ENCODE results near the gene PIK3CB. TPM values are rescaled to one million over a fixed set of nuclear protein-coding genes. Genes with fewer than 3 reads are reported as not detected.

Gene PIK3CB
- total and polyA plus RNA-seq, 10 of the 15 experiments (the other 5 are each of a cell fraction or from before 2014, with no cell fraction given) = 5.0 to 18.4 (median 10.4) TPM

DNA sequence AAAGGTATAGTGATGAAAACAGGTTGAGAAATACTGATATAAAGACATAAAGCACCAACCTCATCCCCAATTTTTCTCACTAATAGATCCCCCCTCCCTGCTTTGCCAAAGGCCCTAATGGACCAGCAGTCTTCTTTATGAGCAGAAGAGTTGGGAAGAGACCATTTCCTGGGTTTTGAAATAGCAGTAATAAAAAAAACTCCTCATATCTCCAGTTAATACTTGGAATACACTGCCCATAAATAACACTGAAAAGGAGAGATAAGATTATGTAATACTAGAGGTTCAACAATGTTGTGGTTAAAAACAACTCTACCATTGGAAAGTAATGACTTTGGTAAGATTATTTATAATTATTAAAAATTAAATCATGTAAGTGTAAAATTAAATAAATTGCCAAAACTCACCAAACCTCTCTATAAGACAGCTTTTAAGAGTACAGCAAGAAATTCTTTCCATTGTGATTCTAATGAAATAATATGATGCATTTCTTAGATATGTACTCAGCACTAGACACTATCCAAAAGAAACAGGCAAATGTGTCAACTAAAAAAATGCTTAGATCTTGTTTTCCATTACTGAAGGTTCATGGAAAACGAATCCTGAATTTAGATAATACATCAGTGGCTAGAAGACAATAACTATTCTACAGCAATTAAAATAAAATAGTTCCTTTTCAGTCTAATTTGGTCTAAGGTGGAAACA is 137.9 kb downstream of the PIK3CB start (continued):
- TF ChIP-seq CBX5 (IDR thresholded peaks at IDR 0.05; ENCODE audit: low read depth) = no peak
- TF ChIP-seq, protein P1, sequence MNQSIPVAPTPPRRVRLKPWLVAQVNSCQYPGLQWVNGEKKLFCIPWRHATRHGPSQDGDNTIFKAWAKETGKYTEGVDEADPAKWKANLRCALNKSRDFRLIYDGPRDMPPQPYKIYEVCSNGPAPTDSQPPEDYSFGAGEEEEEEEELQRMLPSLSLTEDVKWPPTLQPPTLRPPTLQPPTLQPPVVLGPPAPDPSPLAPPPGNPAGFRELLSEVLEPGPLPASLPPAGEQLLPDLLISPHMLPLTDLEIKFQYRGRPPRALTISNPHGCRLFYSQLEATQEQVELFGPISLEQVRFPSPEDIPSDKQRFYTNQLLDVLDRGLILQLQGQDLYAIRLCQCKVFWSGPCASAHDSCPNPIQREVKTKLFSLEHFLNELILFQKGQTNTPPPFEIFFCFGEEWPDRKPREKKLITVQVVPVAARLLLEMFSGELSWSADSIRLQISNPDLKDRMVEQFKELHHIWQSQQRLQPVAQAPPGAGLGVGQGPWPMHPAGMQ (IDR thresholded peaks at IDR 0.05; ENCODE audit: borderline replicate concordance) = no peak
- TF ChIP-seq, protein P2, sequence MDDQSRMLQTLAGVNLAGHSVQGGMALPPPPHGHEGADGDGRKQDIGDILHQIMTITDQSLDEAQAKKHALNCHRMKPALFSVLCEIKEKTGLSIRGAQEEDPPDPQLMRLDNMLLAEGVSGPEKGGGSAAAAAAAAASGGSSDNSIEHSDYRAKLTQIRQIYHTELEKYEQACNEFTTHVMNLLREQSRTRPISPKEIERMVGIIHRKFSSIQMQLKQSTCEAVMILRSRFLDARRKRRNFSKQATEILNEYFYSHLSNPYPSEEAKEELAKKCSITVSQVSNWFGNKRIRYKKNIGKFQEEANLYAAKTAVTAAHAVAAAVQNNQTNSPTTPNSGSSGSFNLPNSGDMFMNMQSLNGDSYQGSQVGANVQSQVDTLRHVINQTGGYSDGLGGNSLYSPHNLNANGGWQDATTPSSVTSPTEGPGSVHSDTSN (IDR thresholded peaks at IDR 0.05; ENCODE audit: insufficient replicate concordance, low read depth, low read length) = no peak

DNA sequence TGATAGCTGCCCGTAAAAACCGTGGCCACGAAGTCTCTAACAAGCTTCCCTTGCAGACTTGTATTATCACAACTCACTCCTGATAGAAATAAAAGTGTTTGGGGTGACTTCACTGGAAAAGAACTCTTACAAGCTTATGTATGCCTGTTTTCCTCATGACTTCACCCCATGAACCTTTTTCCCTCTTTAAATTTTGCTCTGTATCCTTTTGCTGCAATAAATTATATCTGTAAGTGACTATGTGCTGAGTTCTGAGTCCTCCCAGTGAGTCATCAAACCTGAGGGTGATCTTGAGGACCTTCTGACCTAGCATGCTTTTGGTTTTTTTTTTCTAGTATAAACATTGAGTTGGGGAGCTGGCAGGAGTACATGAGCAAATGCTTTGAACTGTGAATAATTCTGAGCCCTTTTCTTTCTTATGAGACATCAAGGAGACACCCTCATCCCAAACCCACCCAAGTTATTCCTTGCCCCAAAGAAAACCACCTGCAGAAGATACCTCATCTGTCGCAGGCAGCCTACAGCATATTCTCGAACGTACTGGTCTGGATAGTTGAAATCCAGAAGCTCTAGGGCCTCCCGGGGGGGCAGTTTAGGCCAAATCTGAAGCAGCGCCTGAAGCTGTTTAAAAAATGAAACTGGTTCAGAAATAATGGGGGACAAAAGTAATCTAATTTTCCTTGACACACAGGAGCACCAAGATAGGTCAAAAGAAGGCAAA is 140.3 kb downstream of the PIK3CB start:
- intact Hi-C loops (cut with micrococcal nuclease; ENCODE audit: unreplicated experiment) (loop anchor here (5.0 kb wide), 1 partner anchor 217 kb away; no protein-coding TSS in a partner anchor), in situ Hi-C loops (cut with MboI) (loop anchor here (5.0 kb wide), 1 partner anchor 223 kb away; no protein-coding TSS in a partner anchor)
- no peaks in the 10 kb centered on the region for H3K4me1 ChIP-seq (ENCODE audit: control insufficient read depth, insufficient read depth, low read length)
- H3K9me3 ChIP-seq (replicated peaks; ENCODE audit: control insufficient read depth, insufficient read depth, low read length) = no peaks in the 10 kb centered on the region
- no peaks in the 10 kb centered on the region for H3K79me2 ChIP-seq (ENCODE audit: control insufficient read depth, insufficient read depth, low read length)
- H3K4me2 ChIP-seq (ENCODE audit: control insufficient read depth, insufficient read depth) = no peak overlapping the region
- H2AFZ ChIP-seq (ENCODE audit: control insufficient read depth, low read depth, low read length) = no peak overlapping the region
- ChIA-PET SMC1A (ENCODE audit: uncharacterized antibody, unreplicated experiment) (interaction anchor here (0.9 to 9.7 kb wide), 8 partner anchors 8 to 229 kb away, joined by 3 to 76 read pairs (median 10); partner anchors contain the start of gene CEP70), CTCF (interaction anchor here (0.5 to 12.6 kb wide), 9 partner anchors 12 to 222 kb away, joined by 3 to 380 read pairs (median 6); partner anchors contain the start of gene CEP70), POLR2A (interaction anchor here (1.5 kb wide), 1 partner anchor 100 kb away, joined by 7 read pairs; the partner anchor contains the start of gene CEP70), RAD21 (ENCODE audit: unreplicated experiment) (interaction anchor here (0.9 to 10.6 kb wide), 5 partner anchors 8 to 221 kb away, joined by 3 to 146 read pairs (median 3); partner anchors contain the start of gene CEP70)
- DNase-seq (ENCODE audit: low read depth, low spot score) = no peak
- no peak overlapping the region for H3K4me3 ChIP-seq
- H3K9ac ChIP-seq (ENCODE audit: control insufficient read depth, insufficient read depth, low read length) = no peak overlapping the region
- TF ChIP-seq NR2C2 (IDR thresholded peaks at IDR 0.05; ENCODE audit: borderline replicate concordance, control insufficient read depth, insufficient read length, low read depth) (no peak), SIX5 (IDR thresholded peaks at IDR 0.05; ENCODE audit: low read depth, low read length, severe bottlenecking) (no peak), CBX5 (IDR thresholded peaks at IDR 0.05; ENCODE audit: low read depth) (no peak), ZNF24 (IDR thresholded peaks at IDR 0.05) (no peak), ZNF207 (IDR thresholded peaks at IDR 0.05; ENCODE audit: borderline replicate concordance) (no peak), POU2F2 (IDR thresholded peaks at IDR 0.05; ENCODE audit: borderline replicate concordance, low read depth, low read length) (no peak), NR2C1 (IDR thresholded peaks at IDR 0.05) (no peak), SUPT20H (IDR thresholded peaks at IDR 0.05; ENCODE audit: borderline replicate concordance, control insufficient read depth, low read depth, low read length) (no peak)
- TF ChIP-seq, protein P3, sequence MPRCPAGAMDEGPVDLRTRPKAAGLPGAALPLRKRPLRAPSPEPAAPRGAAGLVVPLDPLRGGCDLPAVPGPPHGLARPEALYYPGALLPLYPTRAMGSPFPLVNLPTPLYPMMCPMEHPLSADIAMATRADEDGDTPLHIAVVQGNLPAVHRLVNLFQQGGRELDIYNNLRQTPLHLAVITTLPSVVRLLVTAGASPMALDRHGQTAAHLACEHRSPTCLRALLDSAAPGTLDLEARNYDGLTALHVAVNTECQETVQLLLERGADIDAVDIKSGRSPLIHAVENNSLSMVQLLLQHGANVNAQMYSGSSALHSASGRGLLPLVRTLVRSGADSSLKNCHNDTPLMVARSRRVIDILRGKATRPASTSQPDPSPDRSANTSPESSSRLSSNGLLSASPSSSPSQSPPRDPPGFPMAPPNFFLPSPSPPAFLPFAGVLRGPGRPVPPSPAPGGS (IDR thresholded peaks at IDR 0.05; ENCODE audit: borderline replicate concordance, insufficient read depth, low read depth, low read length, poor library complexity, severe bottlenecking) = no peak
- no peaks in the 10 kb centered on the region for H4K20me1 ChIP-seq (ENCODE audit: control insufficient read depth, insufficient read depth)
- no peak for ATAC-seq
- no TSS peak for BruUV-seq (replicated peaks)
- H3K27me3 ChIP-seq (replicated peaks in 1 of 2; ENCODE audit: control insufficient read depth in 2 of 2, insufficient read depth in 2 of 2, low read length in 1 of 2) = no peaks in the 10 kb centered on the region
- no peaks in the 10 kb centered on the region; a peak in 1 of 4 replicates for H3K36me3 ChIP-seq (ENCODE audit: control insufficient read depth in 2 of 2, insufficient read depth in 2 of 2, low read length in 1 of 2)
- no peak overlapping the region for H3K27ac ChIP-seq (ENCODE audit: control insufficient read depth, insufficient read depth)
- 96% methylated on average over 8 of the region's 8 CpGs for WGBS (ENCODE audit: insufficient coverage, insufficient replicate concordance, low lambda C conversion rate, missing lambda C conversion rate)
- FAIRE-seq = no peak
